Ectodermal cell (in vitro differentiated cells): ENCODE results near the gene FAM13A.

ENCODE experiments used
- H3K27ac ChIP-seq: 2 replicates; pipeline ENCODE4 v1.7.0; 2013; ENCODE audit warnings: mild to moderate bottlenecking, low read depth, low read length; ENCODE audit not compliant: insufficient read depth, poor library complexity, severe bottlenecking
- H3K27me3 ChIP-seq: 2 replicates; pipeline ENCODE4 v1.7.0; 2013; ENCODE audit warnings: mild to moderate bottlenecking, low read length; ENCODE audit not compliant: insufficient read depth, control insufficient read depth, poor library complexity, severe bottlenecking
- H3K36me3 ChIP-seq: one replicate; pipeline ENCODE4 v1.7.0; 2013; ENCODE audit warnings: low read length; ENCODE audit not compliant: control insufficient read depth, insufficient read depth
- H3K4me1 ChIP-seq: one replicate; pipeline ENCODE4 v1.7.0; 2013; ENCODE audit warnings: low read length; ENCODE audit not compliant: control insufficient read depth, insufficient read depth
- H3K4me3 ChIP-seq: 2 replicates; pipeline ENCODE4 v1.7.0; 2013; ENCODE audit warnings: low read depth, low read length, control low read depth; ENCODE audit not compliant: insufficient read depth
- H3K9me3 ChIP-seq: 2 replicates; pipeline ENCODE4 v1.7.0; 2013; ENCODE audit warnings: mild to moderate bottlenecking, low read length, moderate library complexity; ENCODE audit not compliant: control insufficient read depth
- WGBS, 2 experiments: methylation state at CpG; one replicate each; pipeline ENCODE4 v1.1.7; 2013; ENCODE audit warnings: missing lambda C conversion rate in 2 of 2; 5-methylcytosine and 5-hydroxymethylcytosine counted together

The FAM13A gene

DNA sequence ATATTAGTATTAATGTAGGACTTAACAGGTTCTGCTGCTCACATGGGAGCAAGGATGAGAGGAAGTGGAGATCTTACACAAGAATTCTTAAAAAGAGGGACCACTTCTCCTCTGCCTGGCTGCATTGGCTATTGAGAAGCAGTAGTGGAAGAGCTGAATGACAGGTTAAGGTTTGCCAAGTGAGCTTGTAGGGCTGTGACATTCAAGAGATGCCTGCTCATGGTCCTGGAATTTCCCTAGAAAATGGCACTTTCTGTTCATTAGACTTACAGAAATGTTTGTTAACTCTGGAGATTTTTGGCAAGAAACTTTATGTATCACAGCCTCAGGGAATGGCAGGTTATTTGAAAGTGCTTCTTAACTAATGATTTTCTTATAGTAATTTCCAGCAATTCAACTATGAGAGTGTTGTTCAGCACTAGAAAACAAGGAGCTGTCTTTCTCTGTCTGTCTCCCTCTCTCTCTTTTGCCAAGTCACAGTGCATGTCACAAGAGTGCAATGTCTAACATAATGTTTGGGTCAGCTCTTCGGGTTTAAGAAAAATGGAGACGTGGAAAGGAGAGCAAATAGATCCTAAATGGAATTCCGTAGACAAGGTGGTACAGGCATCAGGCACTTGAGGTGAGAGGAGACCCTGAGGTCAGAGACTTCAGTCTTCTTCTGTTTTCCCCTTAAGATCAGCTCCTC lies 351.0 kb downstream of the FAM13A start:
- WGBS, 2 experiments = 85 to 87% methylated on average over 3 of the region's 3 CpGs
- Histone ChIP-seq H3K36me3 (no peaks in the 10 kb centered on the region), H3K27ac (no peak overlapping the region), H3K4me3 (no peak overlapping the region), H3K27me3 (no peaks in the 10 kb centered on the region), H3K9me3 (no peaks in the 10 kb centered on the region), H3K4me1 (no peaks in the 10 kb centered on the region)

- Histone ChIP-seq H3K36me3 (no peaks in the 10 kb centered on the region), H3K27ac (no peak overlapping the region), H3K4me1 (no peaks in the 10 kb centered on the region), H3K4me3 (no peak overlapping the region), H3K9me3 (no peaks in the 10 kb centered on the region), H3K27me3 (no peaks in the 10 kb centered on the region)
Measured at GRCh38 chr4:88705223-88705622, 351.8 kb downstream of the FAM13A start.

DNA sequence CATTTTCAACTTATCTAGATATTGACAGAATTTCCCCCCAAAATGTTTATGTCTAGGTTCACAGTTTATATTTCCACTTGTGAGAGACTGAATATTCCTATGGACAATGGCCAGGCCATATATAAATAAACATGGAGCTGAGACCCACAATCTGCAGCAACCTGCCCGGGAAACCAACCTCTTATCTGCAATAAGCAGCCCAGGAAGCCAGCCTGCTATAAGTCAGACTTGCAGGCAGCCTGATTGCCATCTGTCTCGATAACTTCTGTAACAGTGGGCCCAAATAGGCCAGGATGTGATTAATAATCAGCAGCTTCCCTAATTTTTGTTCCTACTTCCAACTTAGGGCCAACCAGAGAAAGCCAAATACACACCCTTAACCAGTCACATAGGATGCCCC lies 354.2 kb downstream of the FAM13A start:
- Histone ChIP-seq H3K27me3 (no peaks in the 10 kb centered on the region), H3K36me3 (no peaks in the 10 kb centered on the region), H3K9me3 (no peaks in the 10 kb centered on the region), H3K4me1 (no peaks in the 10 kb centered on the region), H3K27ac (no peak overlapping the region), H3K4me3 (no peak overlapping the region)
- 96 to 98% methylated on average over 2 of the region's 2 CpGs for WGBS, 2 experiments

DNA sequence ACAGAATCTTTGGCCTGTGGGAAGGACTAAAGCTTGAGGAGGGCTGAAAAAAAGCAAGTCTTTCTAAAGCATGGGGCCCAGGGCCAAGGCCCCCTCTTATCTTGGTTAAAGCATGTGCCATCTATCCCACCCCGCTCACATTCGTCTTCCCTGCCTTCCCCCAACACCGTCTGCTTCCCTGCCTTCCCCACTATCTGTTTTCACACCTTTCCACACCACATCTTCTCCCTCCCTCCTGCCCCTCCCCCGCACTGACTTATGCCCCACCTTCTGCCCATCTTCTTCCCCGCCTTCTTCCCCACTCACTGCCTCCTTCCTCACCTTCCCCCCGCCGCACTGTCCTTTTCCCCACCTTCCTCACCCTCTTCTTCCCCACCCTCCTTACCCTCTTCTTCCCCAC lies 358.5 kb downstream of the FAM13A start:
- Histone ChIP-seq H3K4me1 (no peaks in the 10 kb centered on the region), H3K36me3 (no peaks in the 10 kb centered on the region), H3K27ac (no peak overlapping the region), H3K9me3 (no peaks in the 10 kb centered on the region), H3K4me3 (no peak overlapping the region), H3K27me3 (no peaks in the 10 kb centered on the region)
- WGBS, 2 experiments = 96 to 97% methylated on average over 7 of the region's 7 CpGs

GRCh38 chr4:88697588-88698329 lies 359.2 kb downstream of the FAM13A start, which contains the start of gene NAP1L5:
Gene NAP1L5, minus strand, starts transcription at chr4:88697829. Its CDS starts 75 bp downstream, at chr4:88697754.
- Histone ChIP-seq H3K4me1 (no peaks in the 10 kb centered on the region), H3K27ac (no peak within 1 kb of the TSS), H3K27me3 (no peaks in the 10 kb centered on the region), H3K36me3 (no peaks in the 10 kb centered on the region), H3K9me3 (no peaks in the 10 kb centered on the region), H3K4me3 (peak within 1 kb of the TSS; percentile 56)
- 60 to 61% methylated on average over 40 of the region's 40 CpGs for WGBS, 2 experiments

GRCh38 chr4:88697141-88697540 lies 359.8 kb downstream of the FAM13A start:
- no peaks in the 10 kb centered on the region for H3K27me3 ChIP-seq
- no peaks in the 10 kb centered on the region for H3K36me3 ChIP-seq
- H3K27ac ChIP-seq = no peak overlapping the region
- no peaks in the 10 kb centered on the region for H3K4me1 ChIP-seq
- H3K9me3 ChIP-seq = no peaks in the 10 kb centered on the region
- 49 to 54% methylated on average over 18 of the region's 18 CpGs for WGBS, 2 experiments
- peak overlapping the region; percentile 56 for H3K4me3 ChIP-seq

GRCh38 chr4:88696630-88697029 lies 360.4 kb downstream of the FAM13A start:
- Histone ChIP-seq H3K27me3 (no peaks in the 10 kb centered on the region), H3K4me1 (no peaks in the 10 kb centered on the region), H3K4me3 (peak overlapping the region; percentile 56), H3K27ac (no peak overlapping the region), H3K36me3 (no peaks in the 10 kb centered on the region), H3K9me3 (no peaks in the 10 kb centered on the region)
- 80 to 86% methylated on average over 5 to 7 of the region's 7 CpGs for WGBS, 2 experiments

GRCh38 chr4:88693792-88694191 lies 363.2 kb downstream of the FAM13A start:
- no peaks in the 10 kb centered on the region for H3K36me3 ChIP-seq
- H3K27me3 ChIP-seq = no peaks in the 10 kb centered on the region
- no peaks in the 10 kb centered on the region for H3K9me3 ChIP-seq
- no peaks in the 10 kb centered on the region for H3K4me1 ChIP-seq
- H3K4me3 ChIP-seq = no peak overlapping the region
- WGBS, 2 experiments = 89 to 95% methylated on average over 3 of the region's 3 CpGs
- H3K27ac ChIP-seq = no peak overlapping the region

- Histone ChIP-seq H3K4me3 (no peak overlapping the region), H3K36me3 (no peaks in the 10 kb centered on the region), H3K4me1 (no peaks in the 10 kb centered on the region), H3K27ac (no peak overlapping the region), H3K9me3 (no peaks in the 10 kb centered on the region), H3K27me3 (no peaks in the 10 kb centered on the region)
- 100% methylated on average over 2 to 3 of the region's 3 CpGs for WGBS, 2 experiments
Measured at GRCh38 chr4:88690355-88690754, 366.6 kb downstream of the FAM13A start.

DNA sequence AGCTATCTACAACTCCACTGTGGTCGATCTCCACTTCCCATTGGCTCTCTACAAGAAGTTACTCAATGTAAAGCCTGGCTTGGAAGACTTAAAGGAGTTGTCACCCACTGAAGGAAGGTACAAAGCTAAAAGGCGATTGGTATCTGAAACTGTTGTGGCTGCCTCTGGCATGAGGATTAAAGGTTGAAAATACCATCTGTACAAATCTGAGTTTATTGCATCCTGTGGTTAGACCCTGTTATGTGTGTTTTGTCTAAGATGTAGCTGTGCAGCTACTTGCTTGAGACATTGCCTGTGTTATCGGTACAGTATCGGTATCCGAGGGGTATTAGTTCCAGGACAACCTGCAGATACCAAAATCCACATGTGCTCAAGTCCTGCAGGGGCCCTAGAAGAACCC lies 375.8 kb downstream of the FAM13A start:
- Histone ChIP-seq H3K36me3 (no peaks in the 10 kb centered on the region), H3K27me3 (no peaks in the 10 kb centered on the region), H3K27ac (no peak overlapping the region), H3K9me3 (no peaks in the 10 kb centered on the region), H3K4me3 (no peak overlapping the region), H3K4me1 (no peaks in the 10 kb centered on the region)
- 92% methylated on average over 5 of the region's 5 CpGs for WGBS, 2 experiments
